A549 treated with AZD2906 at 1 μM for 4 hours (cell line): Measurements from ENCODE around the gene CHDH. TPM values are rescaled to one million over a fixed set of nuclear protein-coding genes. Genes with fewer than 3 reads are reported as not detected.

Experiments
- total RNA-seq: library from RNA; stranded (reverse); fragments of 200-300 nt; extraction: Qiagen RNA extraction; gene quantifications from 5 replicates; pipeline ENCODE4 v1.2.3, GENCODE V29; 2022

CHDH gene
- 1.8 to 3.3 TPM (median 2.0 TPM) in 5 replicates for total RNA-seq

GRCh38 chr3:53846134-53846850 lies at the start of gene CHDH, which contains the start of gene IL17RB:
TSS of gene CHDH (minus strand) at chr3:53846419. CDS start at chr3:53824008, 22,411 bp downstream.
TSS of gene IL17RB (plus strand) at chr3:53846568. CDS start at chr3:53846589, 21 bp downstream.

GRCh38 chr3:53891497-53892285 lies 45.5 kb upstream of the CHDH start, which contains the start of gene SELENOK:
TSS of gene SELENOK (minus strand) at chr3:53891859.

GRCh38 chr3:53881691-53882593 lies 35.7 kb upstream of the CHDH start, which contains the start of gene ACTR8:
TSS of gene ACTR8 (minus strand) at chr3:53882152. CDS start at chr3:53882101, 51 bp downstream.

Other genes with a start within 250 kb of the CHDH start
- 0.67 to 0.91 TPM (median 0.78 TPM) in 5 replicates for gene IL17RB, start 149 bp upstream of the CHDH start, total RNA-seq
- gene ACTR8, start 35.7 kb upstream of the CHDH start, total RNA-seq = 13.3 to 17.6 TPM (median 14.6 TPM) in 5 replicates
- 18.8 to 22.7 TPM (median 19.0 TPM) in 5 replicates for gene SELENOK, start 45.4 kb upstream of the CHDH start, total RNA-seq